Panc1 (cell line): ENCODE measurements around the gene HEATR5B. TPM values are rescaled to one million over a fixed set of nuclear protein-coding genes. Genes with fewer than 3 reads are reported as not detected.
"Not testable (repeated sequence)": the region's sequence is repeated elsewhere in the genome, so short reads cannot be mapped to it uniquely, and the experiment has no call there.

ENCODE experiments used
- ATAC-seq: fragments of 200-7000 bp; cut with Tn5 transposase; 2 replicates; pipeline ENCODE4 v1.9.1; 2020; ENCODE audit warnings: mild to moderate bottlenecking, moderate library complexity
- BruUV-seq: library from RNA; stranded (reverse); fragments of 400-500 nt; replicated peaks from 2 replicates; lab custom pipeline; 2021; lab: Mats Ljungman, UMichigan
- CTCF ChIA-PET: fragments of 300-600 bp; sonication (Branson Sonifier 250); formaldehyde crosslinking; loops from one replicate; lab custom pipeline; 2022; ENCODE audit warnings: antibody characterized with exemption; lab: Charles Lee
- POLR2A ChIA-PET: fragments of 300-600 bp; sonication (Branson Sonifier 250); formaldehyde crosslinking; loops from one replicate; lab custom pipeline; 2022; ENCODE audit warnings: antibody characterized with exemption; lab: Charles Lee
- DNase-seq: peaks from one replicate; pipeline ENCODE4 v3.0.0-alpha.2; 2010; ENCODE audit warnings: low read depth, low spot score
- H3K27ac ChIP-seq: 2 replicates; pipeline ENCODE4 v1.5.1; 2011; ENCODE audit warnings: mild to moderate bottlenecking, low read length, inconsistent platforms
- H3K27me3 ChIP-seq: fragments of 200-500 bp; sonication (Bioruptor generic); 2 replicates; pipeline ENCODE4 v1.6.0; 2014; ENCODE audit warnings: low read length, inconsistent platforms; ENCODE audit not compliant: control insufficient read depth, insufficient read depth
- H3K36me3 ChIP-seq: fragments of 200-500 bp; sonication (Bioruptor generic); 2 replicates; pipeline ENCODE4 v1.5.1; 2014; ENCODE audit warnings: inconsistent platforms, mild to moderate bottlenecking, low read length, moderate library complexity; ENCODE audit not compliant: control insufficient read depth, insufficient read depth
- H3K4me1 ChIP-seq: 2 replicates; pipeline ENCODE4 v1.5.1; 2011; ENCODE audit warnings: inconsistent platforms, mild to moderate bottlenecking, low read length, moderate library complexity; ENCODE audit not compliant: control insufficient read depth, insufficient read depth
- H3K4me3 ChIP-seq, 2 experiments: 2 replicates each; pipeline ENCODE4 v1.5.1; 2011 to 2012; ENCODE audit warnings: low read depth in 2 of 2, low read length in 2 of 2, mild to moderate bottlenecking in 2 of 2, inconsistent platforms in 1 of 2, moderate library complexity in 1 of 2
- H3K9me3 ChIP-seq: fragments of 200-500 bp; sonication (Bioruptor generic); 2 replicates; pipeline ENCODE4 v1.5.1; 2014; ENCODE audit warnings: low read depth, mild to moderate bottlenecking, inconsistent platforms, low read length, moderate library complexity; ENCODE audit not compliant: control insufficient read depth, insufficient read depth
- POLR2AphosphoS5 ChIP-seq: IDR thresholded peaks from 2 replicates; pipeline ENCODE4 v1.6.1; 2012; ENCODE audit warnings: mild to moderate bottlenecking, low read depth, low read length, moderate library complexity
- SIN3A ChIP-seq: IDR thresholded peaks from 2 replicates; pipeline ENCODE4 v1.6.1; 2012; ENCODE audit warnings: low read depth, mild to moderate bottlenecking, low read length, moderate library complexity, borderline replicate concordance; ENCODE audit not compliant: insufficient read depth
- TCF7L2 ChIP-seq: IDR thresholded peaks from 2 replicates; pipeline ENCODE4 v1.6.1; 2011; ENCODE audit warnings: mild to moderate bottlenecking, low read depth, low read length, inconsistent platforms
- in situ Hi-C: cut with HindIII; loops from 2 replicates; pipeline ENCODE4 v1.10.0; 2016; ENCODE audit warnings: low sequenced_read_pairs, low pct_unique_long_range_greater_than_20kb
- intact Hi-C: fragments of 100-400 bp; cut with micrococcal nuclease; formaldehyde crosslinking; loops from one replicate; pipeline ENCODE4 v1.10.0; 2022; ENCODE audit not compliant: unreplicated experiment
- total RNA-seq: library from RNA; stranded (reverse); gene quantifications from one replicate; pipeline ENCODE4 v1.2.1, GENCODE V29; 2021; ENCODE audit not compliant: unreplicated experiment
- TF ChIP-seq, protein P1 (sequence below), 2 experiments: IDR thresholded peaks; 2 replicates each; pipeline ENCODE4 v1.6.1; 2011 to 2012; ENCODE audit warnings: low read depth in 2 of 2, control low read depth in 1 of 2, low read length in 1 of 2, mild to moderate bottlenecking in 1 of 2, moderate library complexity in 1 of 2; ENCODE audit not compliant: insufficient read depth in 1 of 2
- TF ChIP-seq, protein P2 (sequence below): fragments of 450-650 bp; IDR thresholded peaks from 2 replicates; pipeline ENCODE4 v1.5.1; 2017; ENCODE audit warnings: mild to moderate bottlenecking

The HEATR5B gene
- total RNA-seq, 1 experiment from 2014 or later = 13.6 TPM

DNA sequence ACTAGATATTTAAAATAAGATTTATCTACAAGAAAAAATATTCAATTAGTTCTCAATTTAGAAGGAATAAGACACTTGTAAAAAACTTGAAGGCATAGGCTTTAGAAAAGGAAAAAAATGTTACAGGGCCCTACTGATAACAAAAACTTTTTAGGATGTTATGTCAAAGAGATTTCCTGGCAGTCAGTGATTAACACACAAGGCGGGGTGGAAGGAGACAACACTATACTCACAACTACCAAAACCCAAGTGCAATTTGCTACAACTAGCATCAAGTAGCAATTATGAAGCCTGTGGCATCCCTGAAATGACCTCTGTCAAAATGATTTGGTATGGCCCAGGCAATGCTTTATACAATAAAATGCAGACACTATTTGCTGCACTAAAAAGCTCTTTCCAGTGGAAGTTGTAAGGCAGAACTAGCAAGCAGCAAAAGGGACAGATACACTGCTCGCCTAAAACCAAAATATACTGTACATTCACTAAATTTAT, 133.1 kb downstream of the HEATR5B start:
- H3K27ac ChIP-seq = no peak overlapping the region
- POLR2A ChIA-PET = no interaction called here
- ATAC-seq = no peak

DNA sequence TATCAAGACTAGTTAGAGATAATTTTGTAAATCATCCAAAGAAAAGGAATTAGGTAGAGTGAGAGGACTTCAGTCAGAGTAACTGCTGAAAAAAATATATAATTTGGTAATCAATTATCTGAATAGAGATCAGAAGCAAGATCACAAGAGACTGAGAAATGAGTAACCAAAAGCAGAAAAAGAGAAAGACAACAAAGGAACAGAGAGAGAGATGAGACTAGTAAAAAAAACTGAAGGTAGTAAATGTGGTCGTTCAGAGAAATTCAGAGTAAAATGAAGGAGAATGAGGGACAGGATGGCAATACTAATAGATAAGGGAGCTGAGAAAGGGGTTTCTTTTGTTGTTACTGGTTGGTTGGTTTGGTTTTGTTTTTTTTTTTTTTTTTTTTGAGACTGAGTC, 134.3 kb downstream of the HEATR5B start:
- no peak overlapping the region for H3K27ac ChIP-seq
- POLR2A ChIA-PET = interaction anchor here (0.6 kb wide), 1 partner anchor 204 kb away, joined by 18 read pairs; no protein-coding TSS in a partner anchor

More for the DNA sequence above, 133.1 kb downstream of the HEATR5B start:
- DNase-seq = no peak
- Histone ChIP-seq H3K4me3 (no peak overlapping the region), H3K4me1 (peaks cover 5% of the 10 kb centered on the region), H3K36me3 (no peaks in the 10 kb centered on the region), H3K27me3 (no peaks in the 10 kb centered on the region), H3K9me3 (no peaks in the 10 kb centered on the region)
- intact Hi-C loops = no loop called here
- CTCF ChIA-PET = no interaction called here
- TF ChIP-seq SIN3A (no peak), TCF7L2 (no peak), POLR2AphosphoS5 (no peak)
- TF ChIP-seq, protein P1, sequence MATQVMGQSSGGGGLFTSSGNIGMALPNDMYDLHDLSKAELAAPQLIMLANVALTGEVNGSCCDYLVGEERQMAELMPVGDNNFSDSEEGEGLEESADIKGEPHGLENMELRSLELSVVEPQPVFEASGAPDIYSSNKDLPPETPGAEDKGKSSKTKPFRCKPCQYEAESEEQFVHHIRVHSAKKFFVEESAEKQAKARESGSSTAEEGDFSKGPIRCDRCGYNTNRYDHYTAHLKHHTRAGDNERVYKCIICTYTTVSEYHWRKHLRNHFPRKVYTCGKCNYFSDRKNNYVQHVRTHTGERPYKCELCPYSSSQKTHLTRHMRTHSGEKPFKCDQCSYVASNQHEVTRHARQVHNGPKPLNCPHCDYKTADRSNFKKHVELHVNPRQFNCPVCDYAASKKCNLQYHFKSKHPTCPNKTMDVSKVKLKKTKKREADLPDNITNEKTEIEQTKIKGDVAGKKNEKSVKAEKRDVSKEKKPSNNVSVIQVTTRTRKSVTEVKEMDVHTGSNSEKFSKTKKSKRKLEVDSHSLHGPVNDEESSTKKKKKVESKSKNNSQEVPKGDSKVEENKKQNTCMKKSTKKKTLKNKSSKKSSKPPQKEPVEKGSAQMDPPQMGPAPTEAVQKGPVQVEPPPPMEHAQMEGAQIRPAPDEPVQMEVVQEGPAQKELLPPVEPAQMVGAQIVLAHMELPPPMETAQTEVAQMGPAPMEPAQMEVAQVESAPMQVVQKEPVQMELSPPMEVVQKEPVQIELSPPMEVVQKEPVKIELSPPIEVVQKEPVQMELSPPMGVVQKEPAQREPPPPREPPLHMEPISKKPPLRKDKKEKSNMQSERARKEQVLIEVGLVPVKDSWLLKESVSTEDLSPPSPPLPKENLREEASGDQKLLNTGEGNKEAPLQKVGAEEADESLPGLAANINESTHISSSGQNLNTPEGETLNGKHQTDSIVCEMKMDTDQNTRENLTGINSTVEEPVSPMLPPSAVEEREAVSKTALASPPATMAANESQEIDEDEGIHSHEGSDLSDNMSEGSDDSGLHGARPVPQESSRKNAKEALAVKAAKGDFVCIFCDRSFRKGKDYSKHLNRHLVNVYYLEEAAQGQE (IDR thresholded peaks at IDR 0.05; ENCODE audit: insufficient read depth in 1 of 2, low read depth in 2 of 2, low read length in 1 of 2) = no peak
- TF ChIP-seq, protein P2, sequence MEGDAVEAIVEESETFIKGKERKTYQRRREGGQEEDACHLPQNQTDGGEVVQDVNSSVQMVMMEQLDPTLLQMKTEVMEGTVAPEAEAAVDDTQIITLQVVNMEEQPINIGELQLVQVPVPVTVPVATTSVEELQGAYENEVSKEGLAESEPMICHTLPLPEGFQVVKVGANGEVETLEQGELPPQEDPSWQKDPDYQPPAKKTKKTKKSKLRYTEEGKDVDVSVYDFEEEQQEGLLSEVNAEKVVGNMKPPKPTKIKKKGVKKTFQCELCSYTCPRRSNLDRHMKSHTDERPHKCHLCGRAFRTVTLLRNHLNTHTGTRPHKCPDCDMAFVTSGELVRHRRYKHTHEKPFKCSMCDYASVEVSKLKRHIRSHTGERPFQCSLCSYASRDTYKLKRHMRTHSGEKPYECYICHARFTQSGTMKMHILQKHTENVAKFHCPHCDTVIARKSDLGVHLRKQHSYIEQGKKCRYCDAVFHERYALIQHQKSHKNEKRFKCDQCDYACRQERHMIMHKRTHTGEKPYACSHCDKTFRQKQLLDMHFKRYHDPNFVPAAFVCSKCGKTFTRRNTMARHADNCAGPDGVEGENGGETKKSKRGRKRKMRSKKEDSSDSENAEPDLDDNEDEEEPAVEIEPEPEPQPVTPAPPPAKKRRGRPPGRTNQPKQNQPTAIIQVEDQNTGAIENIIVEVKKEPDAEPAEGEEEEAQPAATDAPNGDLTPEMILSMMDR = no peak
- in situ Hi-C loops = no loop called here
- BruUV-seq = no TSS peak

DNA sequence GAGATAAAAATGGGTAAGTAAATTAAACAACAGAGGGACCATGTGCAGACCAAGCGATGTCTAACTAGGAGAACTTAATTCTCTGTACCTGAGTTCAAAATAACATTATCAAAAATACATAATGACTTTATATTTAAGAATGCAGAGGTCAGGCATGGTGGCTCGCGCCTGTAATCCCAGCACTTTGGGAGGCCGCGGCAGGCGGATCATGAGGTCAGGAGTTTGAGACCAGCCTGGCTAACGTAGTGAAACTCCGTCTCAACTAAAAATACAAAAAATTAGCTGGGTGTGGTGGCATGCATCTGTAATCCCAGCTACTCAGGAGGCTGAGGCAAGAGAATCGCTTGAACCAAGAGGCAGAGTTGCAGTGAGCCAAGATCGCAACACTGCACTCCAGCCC, 138.9 kb downstream of the HEATR5B start:
- H3K27me3 ChIP-seq, H3K4me1 ChIP-seq, H3K4me3 ChIP-seq, H3K27ac ChIP-seq, intact Hi-C loops, H3K36me3 ChIP-seq, H3K9me3 ChIP-seq, POLR2A ChIA-PET, BruUV-seq, in situ Hi-C loops, CTCF ChIA-PET, DNase-seq, ATAC-seq: not testable (repeated sequence)

More for the DNA sequence above, 134.3 kb downstream of the HEATR5B start:
- Histone ChIP-seq H3K4me3 (no peak overlapping the region), H3K9me3 (no peaks in the 10 kb centered on the region), H3K36me3 (no peaks in the 10 kb centered on the region), H3K27me3 (no peaks in the 10 kb centered on the region), H3K4me1 (peaks cover 5% of the 10 kb centered on the region)
- ATAC-seq (no peak), DNase-seq (no peak)
- CTCF ChIA-PET = interaction anchor here (0.6 kb wide), 1 partner anchor 30 kb away, joined by 3 read pairs; no protein-coding TSS in a partner anchor
- in situ Hi-C loops = no loop called here
- BruUV-seq = no TSS peak
- TF ChIP-seq POLR2AphosphoS5 (no peak), TCF7L2 (no peak), SIN3A (no peak)
- TF ChIP-seq, protein P1 (IDR thresholded peaks at IDR 0.05; ENCODE audit: insufficient read depth in 1 of 2, low read depth in 2 of 2, low read length in 1 of 2) = no peak
- TF ChIP-seq, protein P2 = no peak
- intact Hi-C loops = no loop called here
